RCC 7860 (cell line): ENCODE data around the gene TPRN.

Experiments
- DNase-seq: peaks from one replicate; pipeline ENCODE4 v3.0.0-alpha.2; 2015; ENCODE audit warnings: low spot score
- FAIRE-seq: peaks from 2 replicates; lab custom pipeline; 2012; peaks lifted over from hg19 to GRCh38; lab: Jason Lieb, UNC

TPRN gene

DNA sequence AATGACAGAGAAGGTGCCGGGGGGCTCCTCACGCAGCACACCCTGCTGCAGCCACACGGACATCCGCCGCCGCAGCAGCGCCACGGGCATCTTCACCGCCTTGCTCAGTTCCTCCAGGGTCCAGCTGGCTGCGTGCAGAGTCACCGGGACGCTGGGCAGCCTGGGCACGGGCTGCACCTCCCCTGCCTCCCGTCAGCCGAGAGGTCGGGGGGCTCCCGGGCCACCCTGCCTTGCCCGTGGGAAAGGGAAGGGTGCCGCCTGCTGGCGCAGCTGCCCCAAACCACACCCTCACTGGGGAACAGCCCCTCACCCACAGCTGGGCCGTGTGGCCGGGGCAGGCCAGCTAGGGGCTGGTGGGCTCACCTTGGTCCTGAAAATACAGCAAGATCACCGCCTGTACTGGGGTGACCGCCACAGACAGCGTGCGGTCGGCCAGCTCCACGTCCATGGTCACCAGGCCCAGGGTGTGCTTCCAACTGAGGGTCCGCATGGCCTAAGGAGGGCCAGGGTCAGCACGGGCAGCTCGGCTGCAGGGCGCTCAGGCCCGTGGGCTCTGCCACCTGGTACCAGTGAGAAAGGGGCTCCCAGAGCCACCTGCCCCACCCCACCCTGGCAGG lies 25.1 kb downstream of the TPRN start:
- DNase-seq (no peak), FAIRE-seq (no peak)

DNA sequence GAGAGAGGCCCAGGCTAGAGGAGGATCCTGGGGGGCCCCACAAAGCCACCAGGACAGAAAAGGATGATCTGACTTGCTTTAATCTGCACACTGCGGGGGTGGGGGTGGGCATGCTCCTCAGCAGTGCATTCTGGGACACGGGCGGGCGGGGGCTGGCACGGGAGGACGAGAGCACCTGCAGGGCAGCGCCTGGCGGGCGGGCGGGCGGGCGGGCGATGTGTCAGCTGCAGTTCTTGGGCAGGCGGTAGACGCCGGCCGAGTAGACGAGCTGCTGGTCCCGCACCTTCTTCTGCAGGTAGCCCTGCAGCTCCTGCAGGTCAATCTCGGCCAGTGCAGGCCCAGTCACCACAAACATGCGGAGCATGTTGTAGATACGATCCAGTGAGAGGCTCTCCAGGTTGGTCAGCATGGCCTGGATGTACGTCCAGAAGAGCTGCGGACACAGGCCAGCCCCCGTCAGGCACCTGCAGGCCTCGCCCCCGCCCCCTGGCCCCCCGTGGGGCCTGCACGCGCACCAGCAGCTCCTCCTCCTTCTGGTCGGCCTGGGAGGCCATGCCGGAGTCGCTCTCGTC lies 25.7 kb downstream of the TPRN start:
- FAIRE-seq (no peak), DNase-seq (no peak)

DNA sequence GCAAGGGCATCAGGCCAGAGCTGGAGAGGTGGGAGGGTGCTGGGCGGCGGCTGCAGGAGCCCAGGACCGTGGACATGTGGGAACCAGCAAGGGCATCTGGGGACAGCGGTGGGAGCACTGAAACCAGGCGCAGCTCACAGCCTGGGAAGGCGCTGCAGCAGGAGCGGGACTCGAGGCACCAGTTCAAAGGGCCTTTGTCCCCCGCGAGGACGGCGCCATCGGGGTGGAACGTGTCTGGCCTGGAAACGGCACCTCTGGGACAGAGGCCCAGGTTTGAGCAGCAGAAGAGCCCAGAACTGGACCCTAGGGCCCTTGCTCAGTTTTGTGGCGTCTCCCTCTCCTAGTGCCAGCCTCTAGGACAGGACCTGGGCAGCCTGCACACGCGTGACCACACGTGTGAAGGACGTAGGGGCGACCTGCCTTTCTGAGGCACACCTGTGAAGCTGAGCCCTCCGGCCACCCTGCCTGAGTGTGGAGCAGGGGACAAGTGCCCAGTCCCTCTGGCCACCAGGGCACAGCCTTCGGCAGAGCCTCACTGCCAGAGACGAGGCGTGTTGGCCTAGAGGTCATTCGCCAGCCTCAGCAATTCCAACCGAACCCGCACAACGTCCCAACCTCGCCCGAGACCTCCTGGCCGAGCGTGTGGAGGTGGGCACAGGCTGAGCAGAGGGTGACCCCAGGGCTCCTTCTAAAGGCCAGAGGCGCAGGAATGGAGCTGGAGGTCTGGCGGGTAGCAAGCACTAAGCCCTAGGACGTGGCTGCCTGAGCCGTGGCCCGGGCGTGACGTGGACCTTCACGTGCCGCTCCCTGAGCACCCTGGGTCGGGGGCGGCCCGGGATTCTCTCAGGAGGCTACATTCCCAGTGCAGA lies 26.5 kb downstream of the TPRN start:
- DNase-seq = no peak
- no peak for FAIRE-seq

DNA sequence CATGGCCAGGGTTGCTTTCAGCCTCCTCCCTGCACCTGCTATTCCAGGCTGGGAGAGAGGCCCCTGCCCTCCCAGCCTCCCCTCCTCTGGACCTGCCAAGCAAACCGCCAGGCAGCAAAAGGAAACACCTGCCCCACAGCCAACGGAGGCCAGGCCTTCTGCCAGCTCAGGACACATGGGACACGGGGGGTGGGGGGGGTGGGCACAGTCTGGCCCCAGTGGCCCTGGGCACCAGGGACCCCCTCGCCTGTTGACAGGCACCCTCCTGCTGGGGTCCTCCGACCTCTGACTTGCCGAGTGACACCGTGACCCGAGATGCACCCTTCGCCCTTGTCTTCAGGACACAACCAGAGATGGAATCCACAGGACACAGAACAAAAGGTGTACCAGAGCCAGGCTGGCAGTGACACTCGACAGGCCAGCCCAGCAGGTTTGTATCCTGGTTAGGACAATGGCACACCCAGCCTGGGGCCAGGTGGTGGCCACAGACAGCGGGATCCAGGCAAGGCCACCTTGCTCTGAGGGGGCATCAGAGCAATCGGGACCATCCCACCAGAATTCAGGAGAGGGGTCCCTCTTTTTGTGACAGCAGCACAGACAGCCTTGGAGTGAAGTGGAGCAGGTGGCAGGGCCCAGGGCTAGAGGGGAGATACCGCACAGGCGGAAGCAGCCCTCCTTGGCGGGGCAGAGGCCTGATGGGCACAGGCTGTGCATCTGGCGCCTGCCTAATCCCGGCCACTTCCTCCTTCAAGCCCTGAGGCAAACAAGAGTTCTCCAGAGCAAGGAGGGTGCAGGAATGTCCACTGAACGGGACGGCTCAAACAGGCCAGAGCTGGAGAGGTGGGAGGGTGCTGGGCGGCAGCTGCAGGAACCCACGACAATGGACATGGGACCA lies 27.4 kb downstream of the TPRN start:
- FAIRE-seq (no peak), DNase-seq (no peak)

DNA sequence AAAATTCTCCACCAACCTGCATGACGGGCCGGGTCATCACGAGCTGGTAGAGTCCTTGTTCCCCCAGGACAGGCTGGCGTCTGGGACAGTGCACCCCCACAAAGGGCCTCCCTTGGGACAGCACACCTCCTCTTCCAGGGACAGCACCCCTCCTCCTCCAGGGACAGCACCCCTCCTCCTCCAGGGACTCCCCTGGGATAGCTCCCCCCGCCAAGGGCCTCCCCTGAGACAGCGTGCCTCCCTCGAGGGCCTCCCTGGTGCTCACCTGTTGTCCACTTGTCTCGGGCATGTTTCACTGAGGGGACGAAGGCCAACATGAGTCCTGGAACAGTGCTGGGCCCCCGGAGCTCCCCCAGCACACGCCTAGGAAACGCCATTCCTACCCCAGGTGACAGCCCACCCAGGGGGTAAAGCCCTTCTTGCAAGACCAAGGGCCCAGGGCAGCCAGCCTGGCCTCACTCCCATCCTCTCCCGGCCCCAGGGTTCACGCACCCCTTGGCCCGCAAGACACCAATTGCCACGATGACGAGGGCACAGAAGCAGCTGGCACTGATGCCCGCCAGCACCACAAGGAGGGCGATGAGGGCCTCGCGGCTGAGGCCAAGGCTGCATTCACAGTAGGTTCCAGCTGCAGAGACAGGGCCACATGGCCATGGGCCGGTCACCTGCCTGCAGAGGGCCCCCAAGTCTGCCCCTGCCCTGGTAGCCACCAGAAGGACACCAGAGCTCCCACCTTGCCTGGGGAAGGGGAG lies 29.2 kb downstream of the TPRN start:
- DNase-seq (no peak), FAIRE-seq (no peak)

DNA sequence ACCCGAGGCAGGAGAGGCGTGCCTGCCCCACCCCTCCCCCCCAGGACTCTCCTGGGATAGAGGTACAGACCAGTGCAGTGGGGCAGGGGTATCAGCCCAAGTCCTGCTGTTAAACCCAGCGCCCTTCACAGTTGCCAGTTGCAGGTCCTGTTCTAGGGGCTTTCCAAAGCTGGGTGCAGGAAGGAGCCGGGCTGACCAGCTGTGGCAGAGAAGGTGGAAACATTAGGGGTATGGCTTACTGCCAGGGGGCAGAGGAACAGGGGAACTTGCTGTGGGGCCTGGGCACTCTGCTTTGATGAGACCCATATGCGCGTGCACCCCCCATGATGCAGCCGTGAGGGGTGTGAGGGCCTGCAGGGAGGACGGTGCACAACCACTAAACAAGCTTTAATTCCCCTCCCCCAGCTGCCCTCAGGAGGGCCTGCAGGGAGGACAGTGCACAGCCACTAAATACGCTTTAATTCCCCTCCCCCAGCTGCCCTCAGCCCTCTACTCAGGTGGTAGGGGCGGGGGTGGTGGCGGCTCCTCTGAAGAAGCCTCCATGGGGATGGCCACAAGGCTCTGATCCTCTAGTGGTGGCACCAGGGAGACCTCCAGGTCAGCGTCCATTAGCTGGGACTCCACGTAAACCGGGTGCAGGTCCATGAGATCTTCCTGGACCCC lies 29.9 kb downstream of the TPRN start:
- no peak for DNase-seq
- FAIRE-seq = no peak

DNA sequence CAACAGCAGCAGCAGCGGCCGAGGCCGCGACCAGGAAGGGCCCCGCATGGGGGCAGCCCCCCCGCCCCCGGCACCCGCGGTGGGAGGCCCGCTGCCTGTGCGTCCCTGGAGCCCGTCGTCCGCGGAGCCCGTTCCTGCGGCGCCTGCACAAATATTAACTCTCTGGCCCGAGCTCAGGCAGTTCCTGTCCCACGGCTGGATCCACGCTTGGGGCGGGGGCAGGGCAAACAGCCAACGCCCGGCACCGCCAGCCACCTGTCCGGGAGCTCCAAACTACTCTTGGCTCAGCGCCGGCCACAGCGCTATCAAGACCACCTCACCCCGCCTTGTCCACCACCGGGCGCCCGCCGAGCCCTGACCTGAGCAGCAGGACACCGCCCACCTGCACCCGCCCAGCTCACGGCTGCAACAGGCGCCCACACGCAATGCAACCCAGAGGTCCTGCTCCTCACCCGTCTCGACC lies 30.6 kb downstream of the TPRN start, which contains the start of gene LRRC26:
Gene LRRC26, minus strand, starts transcription at position 156 of the 463 bp plus-strand sequence. Its CDS starts 108 bp downstream, at position 48.
- FAIRE-seq (no peak), DNase-seq (no peak)

DNA sequence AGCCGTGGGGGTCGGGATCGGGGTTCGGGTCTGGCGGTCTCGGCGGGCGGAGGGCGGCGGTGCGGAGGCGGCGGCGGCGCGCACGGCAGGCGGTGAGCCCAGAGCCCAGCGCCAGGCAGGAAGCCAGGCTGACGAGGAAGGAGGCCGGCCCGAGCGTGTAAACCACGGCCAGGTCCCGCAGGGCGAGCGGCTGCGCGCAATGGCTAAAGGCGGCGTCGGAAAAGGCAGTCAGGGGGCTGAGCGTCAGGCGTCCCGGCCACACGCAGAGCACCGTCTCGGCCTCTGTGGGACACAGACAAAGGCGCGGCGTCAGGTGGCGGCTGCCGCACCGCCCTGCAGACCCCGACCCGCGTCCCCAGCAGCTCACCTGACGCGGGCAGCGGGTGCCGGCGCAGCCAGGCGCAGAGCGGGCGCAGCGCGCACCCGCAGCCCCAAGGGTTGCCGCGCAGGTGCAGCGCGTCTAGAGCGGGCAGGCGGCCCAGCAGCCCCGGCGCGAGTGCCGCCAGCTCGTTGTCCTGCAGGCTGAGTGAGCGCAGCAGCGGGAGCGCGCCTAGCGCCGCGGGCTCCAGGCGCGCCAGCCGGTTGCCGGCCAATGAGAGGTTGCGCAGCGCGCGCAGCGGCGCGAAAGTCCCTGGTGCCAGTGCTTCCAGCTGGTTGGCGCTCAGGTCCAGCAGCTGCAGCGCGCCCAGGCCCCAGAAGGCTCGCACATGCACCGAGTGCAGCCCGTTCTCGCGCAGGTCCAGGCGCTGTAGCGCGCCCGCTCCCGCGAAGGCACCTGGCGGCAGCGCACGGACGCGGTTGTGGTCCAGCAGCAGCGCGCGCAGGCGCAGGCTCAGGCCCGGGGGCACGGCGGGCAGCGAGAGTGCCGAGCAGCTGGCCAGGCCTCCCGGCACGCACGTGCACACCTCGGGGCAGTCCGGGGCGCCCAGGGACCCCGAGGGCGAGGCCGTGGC lies 31.4 kb downstream of the TPRN start:
- DNase-seq (no peak), FAIRE-seq (no peak)

DNA sequence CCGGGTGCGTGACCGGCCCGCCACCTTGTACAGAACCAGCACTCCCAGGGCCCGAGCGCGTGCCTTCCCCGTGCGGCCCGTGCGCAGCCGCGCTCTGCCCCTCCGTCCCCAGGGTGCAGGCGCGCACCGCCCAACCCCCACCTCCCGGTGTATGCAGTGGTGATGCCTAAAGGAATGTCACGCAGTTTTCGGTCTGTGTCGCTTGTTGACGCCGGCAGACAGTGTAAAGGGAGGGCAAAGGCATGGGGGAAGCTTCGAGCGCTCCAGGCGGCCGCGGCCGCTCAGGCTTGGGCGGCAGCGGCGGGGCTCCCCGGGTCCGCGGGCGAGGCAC lies 32.0 kb downstream of the TPRN start:
- no peak for FAIRE-seq
- no peak for DNase-seq

DNA sequence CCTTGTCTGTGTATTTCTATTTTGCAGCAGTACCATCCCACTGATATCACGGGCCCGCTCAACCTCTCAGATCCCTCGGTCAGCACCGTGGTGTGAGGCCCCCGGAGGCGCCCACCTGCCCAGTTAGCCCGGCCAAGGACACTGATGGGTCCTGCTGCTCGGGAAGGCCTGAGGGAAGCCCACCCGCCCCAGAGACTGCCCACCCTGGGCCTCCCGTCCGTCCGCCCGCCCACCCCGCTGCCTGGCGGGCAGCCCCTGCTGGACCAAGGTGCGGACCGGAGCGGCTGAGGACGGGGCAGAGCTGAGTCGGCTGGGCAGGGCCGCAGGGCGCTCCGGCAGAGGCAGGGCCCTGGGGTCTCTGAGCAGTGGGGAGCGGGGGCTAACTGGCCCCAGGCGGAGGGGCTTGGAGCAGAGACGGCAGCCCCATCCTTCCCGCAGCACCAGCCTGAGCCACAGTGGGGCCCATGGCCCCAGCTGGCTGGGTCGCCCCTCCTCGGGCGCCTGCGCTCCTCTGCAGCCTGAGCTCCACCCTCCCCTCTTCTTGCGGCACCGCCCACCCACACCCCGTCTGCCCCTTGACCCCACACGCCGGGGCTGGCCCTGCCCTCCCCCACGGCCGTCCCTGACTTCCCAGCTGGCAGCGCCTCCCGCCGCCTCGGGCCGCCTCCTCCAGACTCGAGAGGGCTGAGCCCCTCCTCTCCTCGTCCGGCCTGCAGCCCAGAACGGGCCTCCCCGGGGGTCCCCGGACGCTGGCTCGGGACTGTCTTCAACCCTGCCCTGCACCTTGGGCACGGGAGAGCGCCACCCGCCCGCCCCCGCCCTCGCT lies 32.6 kb downstream of the TPRN start:
- no peak for DNase-seq
- no peak for FAIRE-seq

DNA sequence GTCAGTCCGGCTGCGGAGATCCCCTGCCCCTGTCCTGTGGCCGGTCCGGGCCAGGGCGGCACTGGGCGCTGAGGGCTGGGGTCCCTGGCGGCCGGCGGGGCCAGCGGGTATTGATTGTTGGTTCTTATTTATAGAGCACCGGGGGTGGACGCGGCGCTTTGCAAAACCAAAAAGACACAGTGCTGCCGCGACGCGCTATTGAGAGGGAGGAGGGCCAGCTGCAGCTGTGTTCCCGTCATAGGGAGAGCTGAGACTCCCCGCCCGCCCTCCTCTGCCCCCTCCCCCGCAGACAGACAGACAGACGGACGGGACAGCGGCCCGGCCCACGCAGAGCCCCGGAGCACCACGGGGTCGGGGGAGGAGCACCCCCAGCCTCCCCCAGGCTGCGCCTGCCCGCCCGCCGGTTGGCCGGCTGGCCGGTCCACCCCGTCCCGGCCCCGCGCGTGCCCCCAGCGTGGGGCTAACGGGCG lies 33.2 kb downstream of the TPRN start:
- no peak for DNase-seq
- FAIRE-seq = no peak

DNA sequence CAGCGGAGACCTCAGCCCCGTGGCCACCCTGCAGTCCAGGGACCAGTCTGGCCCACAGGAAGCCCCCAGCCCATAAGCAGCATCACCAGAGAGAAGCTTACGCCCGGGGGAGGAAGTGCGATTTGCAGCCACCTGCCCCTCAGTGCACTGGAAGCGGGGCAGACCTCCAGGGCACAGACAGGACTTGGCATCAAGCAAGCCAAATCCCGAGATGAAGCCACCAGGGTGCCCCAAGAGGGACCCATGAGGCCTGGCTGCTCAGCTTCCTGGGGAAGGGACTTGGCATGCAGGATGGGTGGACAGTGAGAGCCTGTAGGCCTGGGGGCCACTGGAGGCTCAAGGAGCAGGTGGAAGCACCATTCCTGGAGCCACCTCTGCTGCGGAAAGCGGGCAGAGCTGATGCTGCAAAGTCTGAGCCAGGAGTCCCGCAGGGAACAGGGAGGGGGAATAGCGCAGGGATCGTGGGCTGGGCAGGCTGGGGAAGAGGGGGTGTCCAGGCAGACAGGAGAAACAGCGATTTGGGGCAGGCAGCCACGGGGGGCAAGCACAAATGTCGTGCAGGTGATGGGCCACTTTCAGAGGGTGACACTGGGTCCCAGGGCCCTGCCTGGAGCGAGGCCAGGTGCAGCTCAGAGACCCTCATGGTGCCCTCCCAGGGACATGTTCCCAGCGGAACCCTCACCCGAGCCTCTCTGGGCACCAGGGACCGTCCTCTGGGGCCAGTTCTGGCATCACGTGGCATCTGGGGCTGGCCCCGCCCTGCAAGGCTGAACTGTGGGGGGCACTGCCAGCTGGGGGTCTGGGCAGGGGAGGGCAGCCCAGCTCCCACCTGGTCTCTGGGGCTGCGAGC lies 33.9 kb downstream of the TPRN start:
- FAIRE-seq (no peak), DNase-seq (no peak)

DNA sequence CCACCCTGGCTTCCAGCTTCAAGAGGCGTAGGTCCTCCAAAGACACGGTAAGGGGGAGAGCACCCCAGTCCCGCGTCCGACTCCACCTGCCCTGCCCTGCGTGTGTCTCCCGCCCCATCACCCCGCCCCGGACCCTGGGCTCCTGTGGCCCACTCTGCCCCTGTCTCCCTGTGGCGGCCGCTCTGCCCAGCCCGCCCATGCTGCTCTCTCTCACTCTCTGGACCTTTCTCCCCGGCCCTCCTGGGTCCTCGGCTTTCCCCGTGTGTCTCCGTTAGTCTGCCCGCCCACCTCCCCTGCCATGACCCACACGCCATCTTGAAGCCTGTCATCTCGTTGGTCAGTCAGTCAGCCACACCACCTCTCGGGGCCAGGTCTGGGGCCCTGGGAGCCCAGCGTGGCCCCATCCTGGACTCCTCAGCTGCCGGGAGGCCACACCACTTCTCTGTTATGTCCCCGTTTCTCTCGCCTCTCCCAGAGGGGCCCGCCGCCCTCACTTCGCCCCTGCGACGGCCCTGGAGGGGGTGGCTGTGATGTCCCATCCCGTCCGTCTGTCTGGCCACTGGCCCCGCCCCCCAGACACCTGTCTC lies 35.2 kb downstream of the TPRN start:
- DNase-seq = no peak
- no peak for FAIRE-seq

DNA sequence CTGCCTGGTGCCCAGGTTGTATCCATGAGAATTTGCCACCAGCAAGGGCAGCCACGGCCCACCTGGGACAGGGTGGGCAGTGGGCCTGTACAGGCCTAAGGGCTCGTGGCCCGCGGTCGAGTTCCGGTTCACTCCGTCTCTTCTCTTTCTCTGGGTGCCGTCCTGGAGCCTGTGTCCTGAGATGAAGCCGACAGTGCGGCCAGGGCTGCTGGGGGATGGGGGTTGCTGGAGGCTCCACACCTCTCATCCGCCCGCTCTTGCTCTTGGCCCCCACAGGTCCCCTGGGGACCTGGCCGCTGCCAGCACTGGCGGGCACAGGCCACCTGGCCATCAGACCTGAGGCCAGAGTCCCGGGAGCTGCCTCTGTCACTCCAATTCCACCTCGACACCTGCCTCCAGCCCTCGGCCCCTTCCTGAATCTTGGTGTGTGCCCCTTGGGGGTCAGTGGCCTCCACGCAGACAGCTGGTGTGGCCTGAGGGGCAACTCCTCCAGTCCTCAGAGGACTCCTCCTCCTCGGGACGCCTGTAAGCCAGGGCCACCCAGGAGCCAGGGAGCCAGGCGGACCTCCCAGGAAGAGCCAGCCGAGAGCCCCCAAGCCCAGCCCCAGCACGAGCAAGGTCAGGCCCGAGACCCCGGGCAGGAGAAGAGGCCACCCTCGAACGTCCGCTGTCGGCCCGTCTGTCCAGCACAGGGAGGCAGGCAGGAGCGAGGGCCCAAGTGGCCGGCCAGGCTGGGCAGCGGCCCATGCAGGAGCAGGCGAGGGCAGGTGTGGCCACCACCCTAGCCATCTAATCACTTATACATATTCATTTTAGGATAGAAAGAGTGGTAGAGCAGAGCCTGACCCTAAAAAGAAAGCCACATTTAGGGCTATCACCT lies 35.9 kb downstream of the TPRN start:
- DNase-seq (no peak), FAIRE-seq (no peak)

DNA sequence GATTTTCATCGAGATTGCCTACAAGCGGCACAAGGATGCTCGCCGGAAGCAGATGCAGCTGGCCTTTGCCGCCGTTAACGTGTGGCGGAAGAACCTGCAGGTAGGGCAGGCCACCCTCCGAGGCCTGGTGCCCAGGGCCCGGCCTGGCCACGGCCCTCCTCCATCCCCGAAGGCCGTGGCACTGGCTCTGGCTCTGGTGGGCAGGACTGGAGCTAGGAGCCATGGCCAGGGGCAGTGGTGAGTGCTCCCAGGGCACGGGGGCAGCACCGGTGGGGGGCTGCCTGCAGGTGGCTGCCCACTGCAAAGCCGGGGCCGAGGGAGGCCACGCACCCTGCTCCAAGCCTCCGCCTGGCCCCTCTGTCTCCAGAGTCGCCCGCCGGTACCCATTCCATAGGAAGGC lies 36.7 kb downstream of the TPRN start:
- no peak for FAIRE-seq
- DNase-seq = no peak

DNA sequence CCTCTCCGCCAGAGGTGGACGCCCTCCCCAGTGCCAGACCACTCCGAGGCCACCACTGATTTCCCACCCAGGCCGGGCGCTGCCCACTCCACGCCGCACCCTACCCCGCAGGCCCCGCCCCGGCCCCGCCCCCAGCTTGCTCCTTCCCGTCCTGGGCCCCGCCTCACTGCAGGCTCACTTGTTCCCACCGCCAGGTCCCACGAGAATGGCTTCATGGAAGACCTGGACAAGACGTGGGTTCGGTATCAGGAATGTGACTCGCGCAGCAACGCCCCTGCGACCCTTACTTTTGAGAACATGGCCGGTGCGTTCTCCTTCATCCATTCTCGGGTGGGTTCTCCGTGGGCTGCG lies 37.2 kb downstream of the TPRN start:
- DNase-seq = no peak
- no peak for FAIRE-seq
